GM12878 (cell line): ENCODE results near the gene HCFC2. TPM values are rescaled to one million over a fixed set of nuclear protein-coding genes. Genes with fewer than 3 reads are reported as not detected.

Experiments used
- ATAC-seq: fragments of 200-7000 bp; cut with Tn5 transposase; 3 replicates; pipeline ENCODE4 v1.9.1; 2020; ENCODE audit warnings: mild to moderate bottlenecking, moderate library complexity
- BruUV-seq: library from RNA; stranded (reverse); fragments of 400-500 nt; replicated peaks from 2 replicates; lab custom pipeline; 2021; lab: Mats Ljungman, UMichigan
- CTCF ChIA-PET: fragments of 300-600 bp; sonication (Branson Sonifier 250); formaldehyde crosslinking; extraction: SDS; loops from one replicate; lab custom pipeline; 2021; ENCODE audit warnings: inconsistent platforms; lab: Yijun Ruan, JAX
- POLR2A ChIA-PET: fragments of 350-600 bp; formaldehyde crosslinking; extraction: SDS; loops from one replicate; lab custom pipeline; 2021; ENCODE audit warnings: inconsistent platforms; lab: Charles Lee
- RAD21 ChIA-PET: fragments of 300-600 bp; sonication (Branson Sonifier 250); formaldehyde crosslinking; loops from one replicate; lab custom pipeline; 2023; ENCODE audit warnings: antibody characterized with exemption; ENCODE audit not compliant: unreplicated experiment; lab: Charles Lee
- SMC1A ChIA-PET: fragments of 300-600 bp; sonication (Branson Sonifier 250); formaldehyde crosslinking; loops from one replicate; lab custom pipeline; 2023; ENCODE audit not compliant: unreplicated experiment, uncharacterized antibody; lab: Charles Lee
- DNase-seq: peaks from one replicate; pipeline ENCODE4 v3.0.0-alpha.2; 2011; ENCODE audit warnings: low read depth, low spot score
- FAIRE-seq: peaks from 3 replicates; lab custom pipeline; 2011; peaks lifted over from hg19 to GRCh38; lab: Jason Lieb, UNC
- H2AFZ ChIP-seq: 2 replicates; pipeline ENCODE4 v1.6.0; 2011; ENCODE audit warnings: low read depth, low read length, control low read depth; ENCODE audit not compliant: control insufficient read depth
- H3K27ac ChIP-seq: 2 replicates; pipeline ENCODE4 v1.5.1; 2011; ENCODE audit warnings: control low read depth; ENCODE audit not compliant: control insufficient read depth, insufficient read depth
- H3K27me3 ChIP-seq, 2 experiments: replicated peaks in 1 of 2; 2 replicates each; pipeline versions ENCODE4 v1.6.0 to v1.6.1; 2011; ENCODE audit warnings: low read length in 1 of 2; ENCODE audit not compliant: control insufficient read depth in 2 of 2, insufficient read depth in 2 of 2
- H3K36me3 ChIP-seq, 2 experiments: 2 replicates each; pipeline ENCODE4 v1.5.1; 2011; ENCODE audit warnings: low read length in 1 of 2; ENCODE audit not compliant: control insufficient read depth in 2 of 2, insufficient read depth in 2 of 2
- H3K4me1 ChIP-seq: 2 replicates; pipeline ENCODE4 v1.6.1; 2011; ENCODE audit warnings: mild to moderate bottlenecking, low read length, moderate library complexity, mixed read lengths; ENCODE audit not compliant: control insufficient read depth, insufficient read depth
- H3K4me2 ChIP-seq: 2 replicates; pipeline ENCODE4 v1.6.0; 2011; ENCODE audit warnings: control low read depth; ENCODE audit not compliant: control insufficient read depth, insufficient read depth
- H3K4me3 ChIP-seq: fragments of 200-600 bp; sonication (generic); 2 replicates; pipeline ENCODE4 v1.5.1; 2016
- H3K79me2 ChIP-seq: 2 replicates; pipeline ENCODE4 v1.6.0; 2011; ENCODE audit warnings: low read length; ENCODE audit not compliant: control insufficient read depth, insufficient read depth
- H3K9ac ChIP-seq: 2 replicates; pipeline ENCODE4 v1.8.0; 2011; ENCODE audit warnings: low read length, control low read depth, mixed read lengths; ENCODE audit not compliant: control insufficient read depth, insufficient read depth
- H3K9me3 ChIP-seq: replicated peaks from 3 replicates; pipeline ENCODE4 v1.5.1; 2011; ENCODE audit warnings: mild to moderate bottlenecking, low read length; ENCODE audit not compliant: control insufficient read depth, insufficient read depth
- H4K20me1 ChIP-seq: 2 replicates; pipeline ENCODE4 v1.6.0; 2011; ENCODE audit not compliant: control insufficient read depth, insufficient read depth
- CREB1 ChIP-seq: IDR thresholded peaks from 2 replicates; pipeline ENCODE4 v1.6.1; 2012; ENCODE audit warnings: low read depth, mild to moderate bottlenecking, inconsistent platforms
- EED ChIP-seq: sonication (generic); IDR thresholded peaks from 2 replicates; pipeline ENCODE4 v1.6.1; 2016; ENCODE audit warnings: antibody characterized with exemption, low read depth
- GABPA ChIP-seq: IDR thresholded peaks from 2 replicates; pipeline ENCODE4 v1.6.1; 2014; ENCODE audit warnings: antibody characterized with exemption, low read depth, mild to moderate bottlenecking, inconsistent platforms
- KAT2A ChIP-seq: conservative IDR thresholded peaks from 2 replicates; pipeline ENCODE4 v1.6.1; 2011; ENCODE audit warnings: low read depth, low read length; ENCODE audit not compliant: control insufficient read depth
- KLF5 ChIP-seq: fragments of 450-650 bp; IDR thresholded peaks from 2 replicates; pipeline ENCODE4 v1.6.1; 2014; ENCODE audit warnings: mild to moderate bottlenecking; ENCODE audit not compliant: partially characterized antibody
- MYB ChIP-seq: fragments of 150-350 bp; IDR thresholded peaks from 2 replicates; pipeline ENCODE4 v1.6.1; 2014; ENCODE audit warnings: mild to moderate bottlenecking, low read depth, low read length, borderline replicate concordance
- PAX8 ChIP-seq: fragments of 450-650 bp; IDR thresholded peaks from 2 replicates; pipeline ENCODE4 v1.6.1; 2017; ENCODE audit warnings: mild to moderate bottlenecking, moderate library complexity
- POU2F2 ChIP-seq: IDR thresholded peaks from 3 replicates; pipeline ENCODE4 v1.6.1; 2011; ENCODE audit warnings: low read depth, mild to moderate bottlenecking, low read length, borderline replicate concordance
- RBBP5 ChIP-seq: fragments of 200-600 bp; sonication (generic); conservative IDR thresholded peaks from 2 replicates; pipeline ENCODE4 v1.6.1; 2016
- SIN3A ChIP-seq: IDR thresholded peaks from 2 replicates; pipeline ENCODE4 v1.6.1; 2012; ENCODE audit warnings: low read depth, low read length, improper control_type of control experiment
- SMC3 ChIP-seq: IDR thresholded peaks from 2 replicates; pipeline ENCODE4 v1.6.1; 2011; ENCODE audit warnings: low read length, improper control_type of control experiment, borderline replicate concordance
- in situ Hi-C: fragments of 300-500 bp; cut with MboI; formaldehyde crosslinking; loops from 9 replicates; pipeline ENCODE4 v1.14.3; 2018; ENCODE audit warnings: mixed read lengths
- intact Hi-C: fragments of 100-400 bp; cut with micrococcal nuclease; formaldehyde crosslinking; loops from one replicate; pipeline ENCODE4 v1.14.2; 2022; ENCODE audit not compliant: unreplicated experiment
- polyA plus RNA-seq, 11 experiments: library from polyadenylated mRNA; depleted of rRNA in 4 of 11; unstranded in 6 of 11; stranded (reverse) in 5 of 11; fragments of >200 nt; fragmentation: Nextera tagmentation in 4 of 11; fragmentation: Illumina TruSeq in 1 of 11; extraction: Ambion mirVana in 4 of 11; extraction: Trizol in 1 of 11; gene quantifications; 1 replicate in 1 of 11; 2 replicates in 10 of 11; pipeline versions ENCODE4 v1.2.1 to v1.2.3, GENCODE V29; 2011 to 2016; ENCODE audit warnings: inconsistent platforms in 2 of 11, missing spikeins in 2 of 11, low read depth in 1 of 11
- total RNA-seq, 4 experiments: library from RNA; depleted of rRNA in 3 of 4; stranded (reverse); fragments of >200 nt in 3 of 4; fragmentation: Illumina TruSeq in 1 of 4; extraction: Trizol in 1 of 4; gene quantifications; 2 replicates each; pipeline versions ENCODE4 v1.2.1 to v1.2.3, GENCODE V29; 2013 to 2021
- TF ChIP-seq, protein P1 (sequence below): fragments of 450-650 bp; IDR thresholded peaks from 2 replicates; pipeline ENCODE4 v1.6.1; 2016; ENCODE audit warnings: mild to moderate bottlenecking
- TF ChIP-seq, protein P2 (sequence below): IDR thresholded peaks from 2 replicates; pipeline ENCODE4 v1.6.1; 2012; ENCODE audit warnings: low read length, inconsistent platforms
- TF ChIP-seq, protein P3 (sequence below): IDR thresholded peaks from 2 replicates; pipeline ENCODE4 v1.6.1; 2011; ENCODE audit warnings: low read depth, low read length, improper control_type of control experiment, borderline replicate concordance
- TF ChIP-seq, protein P4 (sequence below): IDR thresholded peaks from 2 replicates; pipeline ENCODE4 v1.6.1; 2011; ENCODE audit warnings: borderline replicate concordance, low read depth, mild to moderate bottlenecking, moderate library complexity, mixed read lengths, low read length; ENCODE audit not compliant: insufficient read depth; ENCODE audit errors: extremely low read length
- TF ChIP-seq, protein P5 (sequence below): fragments of 450-650 bp; IDR thresholded peaks from 2 replicates; pipeline ENCODE4 v1.6.1; 2014; ENCODE audit warnings: mild to moderate bottlenecking
- TF ChIP-seq, protein P6 (sequence below): fragments of 450-650 bp; IDR thresholded peaks from 2 replicates; pipeline ENCODE4 v1.6.1; 2017; ENCODE audit warnings: antibody characterized with exemption, mild to moderate bottlenecking, moderate library complexity

Gene HCFC2
- total and polyA plus RNA-seq, 10 of the 15 experiments (the other 5 are each of a cell fraction or from before 2014, with no cell fraction given) = 1.8 to 14.2 (median 9.3) TPM

DNA sequence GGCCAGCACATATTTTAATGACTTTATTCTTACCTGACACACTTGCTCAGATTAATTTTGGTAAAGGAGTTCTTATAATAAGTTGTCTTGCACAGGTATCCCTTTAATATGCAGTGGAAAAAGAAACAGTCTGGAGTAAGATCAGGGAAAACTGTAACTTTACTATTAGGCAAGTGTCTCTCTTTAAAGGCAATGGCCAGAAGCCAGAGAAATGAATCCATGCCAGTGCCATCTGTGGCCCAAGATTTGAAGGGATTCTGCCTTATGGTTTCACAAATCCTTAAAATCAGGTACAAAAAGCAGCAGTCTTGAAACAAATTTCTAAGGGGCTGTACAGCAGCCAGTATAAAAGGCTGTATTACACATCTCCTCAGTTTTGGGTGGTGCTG is 51.2 kb downstream of the HCFC2 start:
- Histone ChIP-seq H3K79me2 (no peaks in the 10 kb centered on the region), H4K20me1 (no peaks in the 10 kb centered on the region), H2AFZ (no peak overlapping the region), H3K9ac (no peak overlapping the region), H3K4me1 (no peaks in the 10 kb centered on the region), H3K4me3 (no peak overlapping the region), H3K9me3 (no peaks in the 10 kb centered on the region), H3K27ac (no peak overlapping the region), H3K36me3 (peaks cover 0 to 8% of the 10 kb centered on the region in 2 experiments; a peak in 2 of 4 replicates), H3K27me3 (no peaks in the 10 kb centered on the region), H3K4me2 (no peak overlapping the region)
- BruUV-seq = no TSS peak
- DNase-seq (no peak), ATAC-seq (no peak), FAIRE-seq (no peak)
- ChIA-PET RAD21 (no interaction called here), POLR2A (no interaction called here), CTCF (no interaction called here), SMC1A (interaction anchor here (1.0 to 1.4 kb wide), 2 partner anchors 10 to 14 kb away, joined by 4 to 5 read pairs; no protein-coding TSS in a partner anchor)
- TF ChIP-seq, protein P1, sequence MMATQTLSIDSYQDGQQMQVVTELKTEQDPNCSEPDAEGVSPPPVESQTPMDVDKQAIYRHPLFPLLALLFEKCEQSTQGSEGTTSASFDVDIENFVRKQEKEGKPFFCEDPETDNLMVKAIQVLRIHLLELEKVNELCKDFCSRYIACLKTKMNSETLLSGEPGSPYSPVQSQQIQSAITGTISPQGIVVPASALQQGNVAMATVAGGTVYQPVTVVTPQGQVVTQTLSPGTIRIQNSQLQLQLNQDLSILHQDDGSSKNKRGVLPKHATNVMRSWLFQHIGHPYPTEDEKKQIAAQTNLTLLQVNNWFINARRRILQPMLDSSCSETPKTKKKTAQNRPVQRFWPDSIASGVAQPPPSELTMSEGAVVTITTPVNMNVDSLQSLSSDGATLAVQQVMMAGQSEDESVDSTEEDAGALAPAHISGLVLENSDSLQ = no peak
- TF ChIP-seq, protein P2, sequence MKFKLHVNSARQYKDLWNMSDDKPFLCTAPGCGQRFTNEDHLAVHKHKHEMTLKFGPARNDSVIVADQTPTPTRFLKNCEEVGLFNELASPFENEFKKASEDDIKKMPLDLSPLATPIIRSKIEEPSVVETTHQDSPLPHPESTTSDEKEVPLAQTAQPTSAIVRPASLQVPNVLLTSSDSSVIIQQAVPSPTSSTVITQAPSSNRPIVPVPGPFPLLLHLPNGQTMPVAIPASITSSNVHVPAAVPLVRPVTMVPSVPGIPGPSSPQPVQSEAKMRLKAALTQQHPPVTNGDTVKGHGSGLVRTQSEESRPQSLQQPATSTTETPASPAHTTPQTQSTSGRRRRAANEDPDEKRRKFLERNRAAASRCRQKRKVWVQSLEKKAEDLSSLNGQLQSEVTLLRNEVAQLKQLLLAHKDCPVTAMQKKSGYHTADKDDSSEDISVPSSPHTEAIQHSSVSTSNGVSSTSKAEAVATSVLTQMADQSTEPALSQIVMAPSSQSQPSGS = no peak
- TF ChIP-seq SMC3 = no peak
- no peak for TF ChIP-seq EED
- TF ChIP-seq, protein P3, sequence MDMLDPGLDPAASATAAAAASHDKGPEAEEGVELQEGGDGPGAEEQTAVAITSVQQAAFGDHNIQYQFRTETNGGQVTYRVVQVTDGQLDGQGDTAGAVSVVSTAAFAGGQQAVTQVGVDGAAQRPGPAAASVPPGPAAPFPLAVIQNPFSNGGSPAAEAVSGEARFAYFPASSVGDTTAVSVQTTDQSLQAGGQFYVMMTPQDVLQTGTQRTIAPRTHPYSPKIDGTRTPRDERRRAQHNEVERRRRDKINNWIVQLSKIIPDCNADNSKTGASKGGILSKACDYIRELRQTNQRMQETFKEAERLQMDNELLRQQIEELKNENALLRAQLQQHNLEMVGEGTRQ = no peak
- TF ChIP-seq CREB1 = no peak
- TF ChIP-seq, protein P4, sequence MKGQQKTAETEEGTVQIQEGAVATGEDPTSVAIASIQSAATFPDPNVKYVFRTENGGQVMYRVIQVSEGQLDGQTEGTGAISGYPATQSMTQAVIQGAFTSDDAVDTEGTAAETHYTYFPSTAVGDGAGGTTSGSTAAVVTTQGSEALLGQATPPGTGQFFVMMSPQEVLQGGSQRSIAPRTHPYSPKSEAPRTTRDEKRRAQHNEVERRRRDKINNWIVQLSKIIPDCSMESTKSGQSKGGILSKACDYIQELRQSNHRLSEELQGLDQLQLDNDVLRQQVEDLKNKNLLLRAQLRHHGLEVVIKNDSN = no peak
- TF ChIP-seq PAX8 = no peak
- no peak for TF ChIP-seq MYB
- TF ChIP-seq KAT2A = no peak
- no peak for TF ChIP-seq KLF5
- TF ChIP-seq, protein P5, sequence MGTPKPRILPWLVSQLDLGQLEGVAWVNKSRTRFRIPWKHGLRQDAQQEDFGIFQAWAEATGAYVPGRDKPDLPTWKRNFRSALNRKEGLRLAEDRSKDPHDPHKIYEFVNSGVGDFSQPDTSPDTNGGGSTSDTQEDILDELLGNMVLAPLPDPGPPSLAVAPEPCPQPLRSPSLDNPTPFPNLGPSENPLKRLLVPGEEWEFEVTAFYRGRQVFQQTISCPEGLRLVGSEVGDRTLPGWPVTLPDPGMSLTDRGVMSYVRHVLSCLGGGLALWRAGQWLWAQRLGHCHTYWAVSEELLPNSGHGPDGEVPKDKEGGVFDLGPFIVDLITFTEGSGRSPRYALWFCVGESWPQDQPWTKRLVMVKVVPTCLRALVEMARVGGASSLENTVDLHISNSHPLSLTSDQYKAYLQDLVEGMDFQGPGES = no peak
- TF ChIP-seq SIN3A = no peak
- TF ChIP-seq RBBP5 = no peak
- TF ChIP-seq POU2F2 = no peak
- TF ChIP-seq, protein P6, sequence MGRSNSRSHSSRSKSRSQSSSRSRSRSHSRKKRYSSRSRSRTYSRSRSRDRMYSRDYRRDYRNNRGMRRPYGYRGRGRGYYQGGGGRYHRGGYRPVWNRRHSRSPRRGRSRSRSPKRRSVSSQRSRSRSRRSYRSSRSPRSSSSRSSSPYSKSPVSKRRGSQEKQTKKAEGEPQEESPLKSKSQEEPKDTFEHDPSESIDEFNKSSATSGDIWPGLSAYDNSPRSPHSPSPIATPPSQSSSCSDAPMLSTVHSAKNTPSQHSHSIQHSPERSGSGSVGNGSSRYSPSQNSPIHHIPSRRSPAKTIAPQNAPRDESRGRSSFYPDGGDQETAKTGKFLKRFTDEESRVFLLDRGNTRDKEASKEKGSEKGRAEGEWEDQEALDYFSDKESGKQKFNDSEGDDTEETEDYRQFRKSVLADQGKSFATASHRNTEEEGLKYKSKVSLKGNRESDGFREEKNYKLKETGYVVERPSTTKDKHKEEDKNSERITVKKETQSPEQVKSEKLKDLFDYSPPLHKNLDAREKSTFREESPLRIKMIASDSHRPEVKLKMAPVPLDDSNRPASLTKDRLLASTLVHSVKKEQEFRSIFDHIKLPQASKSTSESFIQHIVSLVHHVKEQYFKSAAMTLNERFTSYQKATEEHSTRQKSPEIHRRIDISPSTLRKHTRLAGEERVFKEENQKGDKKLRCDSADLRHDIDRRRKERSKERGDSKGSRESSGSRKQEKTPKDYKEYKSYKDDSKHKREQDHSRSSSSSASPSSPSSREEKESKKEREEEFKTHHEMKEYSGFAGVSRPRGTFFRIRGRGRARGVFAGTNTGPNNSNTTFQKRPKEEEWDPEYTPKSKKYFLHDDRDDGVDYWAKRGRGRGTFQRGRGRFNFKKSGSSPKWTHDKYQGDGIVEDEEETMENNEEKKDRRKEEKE = no peak
- no peak for TF ChIP-seq GABPA
- in situ Hi-C loops (no loop called here), intact Hi-C loops (no loop called here)
